Keratinocyte (primary cell): ENCODE results near the gene SKAP1. TPM values are rescaled to one million over a fixed set of nuclear protein-coding genes. Genes with fewer than 3 reads are reported as not detected.

Experiments
- DNase-seq: peaks from one replicate; pipeline ENCODE4 v3.0.0-alpha.2; 2011; ENCODE audit warnings: low read depth, missing footprints, low spot score
- FAIRE-seq: peaks from 2 replicates; lab custom pipeline; 2011; peaks lifted over from hg19 to GRCh38; lab: Jason Lieb, UNC
- H2AFZ ChIP-seq: 2 replicates; pipeline ENCODE4 v1.6.0; 2012; ENCODE audit warnings: low read length, control low read depth, inconsistent platforms; ENCODE audit not compliant: control insufficient read depth
- H3K27ac ChIP-seq: 2 replicates; pipeline ENCODE4 v1.5.1; 2011; ENCODE audit warnings: low read length; ENCODE audit not compliant: control insufficient read depth, insufficient read depth
- H3K27me3 ChIP-seq: 3 replicates; pipeline ENCODE4 v1.6.0; 2011; ENCODE audit warnings: low read length; ENCODE audit not compliant: control insufficient read depth, insufficient read depth; ENCODE audit errors: extremely low read depth
- H3K36me3 ChIP-seq, 2 experiments: 2 replicates in 1 of 2; 3 replicates in 1 of 2; pipeline ENCODE4 v1.5.1; 2011; ENCODE audit warnings: low read length in 2 of 2, mild to moderate bottlenecking in 1 of 2; ENCODE audit not compliant: control insufficient read depth in 2 of 2, insufficient read depth in 2 of 2; ENCODE audit errors: extremely low read depth in 1 of 2
- H3K4me1 ChIP-seq: 3 replicates; pipeline ENCODE4 v1.5.1; 2011; ENCODE audit warnings: low read length; ENCODE audit not compliant: control insufficient read depth, insufficient read depth; ENCODE audit errors: extremely low read depth
- H3K4me2 ChIP-seq: 3 replicates; pipeline ENCODE4 v1.6.0; 2011; ENCODE audit warnings: low read depth, low read length; ENCODE audit not compliant: control insufficient read depth, insufficient read depth; ENCODE audit errors: extremely low read depth
- H3K4me3 ChIP-seq, 3 experiments: fragments of 200-600 bp in 1 of 3; sonication (generic) in 1 of 3; 2 replicates in 2 of 3; 3 replicates in 1 of 3; pipeline ENCODE4 v1.5.1; 2011 to 2016; ENCODE audit warnings: low read length in 3 of 3, mild to moderate bottlenecking in 3 of 3, control low read depth in 2 of 3, inconsistent platforms in 1 of 3, low read depth in 1 of 3, mixed read lengths in 1 of 3, mixed run types in 1 of 3, moderate library complexity in 1 of 3; ENCODE audit not compliant: control insufficient read depth in 2 of 3, insufficient read depth in 2 of 3; ENCODE audit errors: extremely low read depth in 1 of 3
- H3K79me2 ChIP-seq: 2 replicates; pipeline ENCODE4 v1.6.0; 2012; ENCODE audit warnings: low read length; ENCODE audit not compliant: control insufficient read depth, insufficient read depth
- H3K9ac ChIP-seq: 3 replicates; pipeline ENCODE4 v1.6.0; 2011; ENCODE audit warnings: low read length; ENCODE audit not compliant: control insufficient read depth, insufficient read depth; ENCODE audit errors: extremely low read depth
- H3K9me1 ChIP-seq: 3 replicates; pipeline ENCODE4 v1.6.0; 2011; ENCODE audit warnings: low read length; ENCODE audit not compliant: control insufficient read depth, insufficient read depth; ENCODE audit errors: extremely low read depth
- H3K9me3 ChIP-seq: 2 replicates; pipeline ENCODE4 v1.5.1; 2012; ENCODE audit warnings: low read depth, low read length; ENCODE audit not compliant: control insufficient read depth
- H4K20me1 ChIP-seq: 3 replicates; pipeline ENCODE4 v1.6.0; 2011; ENCODE audit warnings: low read length; ENCODE audit not compliant: control insufficient read depth, insufficient read depth; ENCODE audit errors: extremely low read depth
- EZH2 ChIP-seq: IDR thresholded peaks from one replicate; pipeline ENCODE4 v1.6.1; 2012; ENCODE audit warnings: inconsistent platforms, mild to moderate bottlenecking, low read length, moderate library complexity
- dilution Hi-C: fragments of 300-500 bp; cut with MboI; formaldehyde crosslinking; loops from one replicate; pipeline ENCODE4 v1.7.0; 2020; ENCODE audit warnings: low sequenced_read_pairs; ENCODE audit not compliant: extremely low pct_ligation_motif_present
- polyA plus RNA-seq, 5 experiments: library from polyadenylated mRNA; depleted of rRNA in 3 of 5; stranded (reverse) in 3 of 5; stranded (forward) in 1 of 5; unstranded in 1 of 5; fragments of >200 nt; gene quantifications; 1 replicate in 1 of 5; 2 replicates in 3 of 5; 3 replicates in 1 of 5; pipeline versions ENCODE4 v1.2.1 to v1.2.3, GENCODE V29; 2011 to 2012; ENCODE audit warnings: missing spikeins in 2 of 5, low read depth in 1 of 5, low replicate concordance in 1 of 5
- TF ChIP-seq, protein P1 (sequence below), 3 experiments: IDR thresholded peaks in 1 of 3; conservative IDR thresholded peaks in 1 of 3; optimal IDR thresholded peaks in 1 of 3; 2 replicates in 2 of 3; 3 replicates in 1 of 3; pipeline versions ENCODE3 to v1.5.1; 2011; ENCODE audit warnings: low read length in 3 of 3, mild to moderate bottlenecking in 3 of 3, moderate library complexity in 2 of 3, control low read depth in 1 of 3, inconsistent platforms in 1 of 3; ENCODE audit not compliant: insufficient read depth in 2 of 3; ENCODE audit errors: extremely low read depth in 1 of 3

SKAP1 gene
- polyA plus RNA-seq, 1 donor (not counting 4 experiments of a cell fraction or from before 2014, with no cell fraction given): not detected

DNA sequence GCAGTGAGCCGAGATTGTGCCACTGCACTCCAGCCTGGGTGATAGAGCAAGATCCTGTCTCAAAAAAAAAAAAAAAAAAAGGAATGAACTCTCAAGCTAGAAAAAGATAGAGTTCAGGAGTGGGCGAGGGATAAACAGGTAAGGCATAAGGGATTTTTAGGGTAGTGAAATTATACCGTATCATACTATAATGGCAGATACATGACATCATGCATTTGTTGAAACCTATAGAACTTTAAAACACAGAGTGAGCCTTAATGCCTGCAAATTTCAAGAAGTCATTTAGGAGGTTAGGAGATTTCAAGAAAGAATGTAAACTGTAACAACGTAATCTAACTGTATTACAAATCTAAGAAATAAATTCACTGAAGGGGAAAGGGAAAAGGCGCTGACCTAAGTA lies 20.4 kb downstream of the SKAP1 start:
- Histone ChIP-seq H3K4me1 (no peaks in the 10 kb centered on the region), H3K9me1 (no peaks in the 10 kb centered on the region), H3K79me2 (no peaks in the 10 kb centered on the region), H3K4me3 (no peak overlapping the region), H4K20me1 (no peaks in the 10 kb centered on the region), H3K9me3 (no peaks in the 10 kb centered on the region), H3K9ac (no peak overlapping the region), H3K4me2 (no peak overlapping the region), H3K27me3 (peaks cover 16% of the 10 kb centered on the region), H3K27ac (no peak overlapping the region), H2AFZ (no peak overlapping the region), H3K36me3 (no peaks in the 10 kb centered on the region)
- no peak for DNase-seq
- FAIRE-seq: no peak
- dilution Hi-C loops: no loop called here
- no peak for TF ChIP-seq EZH2
- TF ChIP-seq, protein P1, sequence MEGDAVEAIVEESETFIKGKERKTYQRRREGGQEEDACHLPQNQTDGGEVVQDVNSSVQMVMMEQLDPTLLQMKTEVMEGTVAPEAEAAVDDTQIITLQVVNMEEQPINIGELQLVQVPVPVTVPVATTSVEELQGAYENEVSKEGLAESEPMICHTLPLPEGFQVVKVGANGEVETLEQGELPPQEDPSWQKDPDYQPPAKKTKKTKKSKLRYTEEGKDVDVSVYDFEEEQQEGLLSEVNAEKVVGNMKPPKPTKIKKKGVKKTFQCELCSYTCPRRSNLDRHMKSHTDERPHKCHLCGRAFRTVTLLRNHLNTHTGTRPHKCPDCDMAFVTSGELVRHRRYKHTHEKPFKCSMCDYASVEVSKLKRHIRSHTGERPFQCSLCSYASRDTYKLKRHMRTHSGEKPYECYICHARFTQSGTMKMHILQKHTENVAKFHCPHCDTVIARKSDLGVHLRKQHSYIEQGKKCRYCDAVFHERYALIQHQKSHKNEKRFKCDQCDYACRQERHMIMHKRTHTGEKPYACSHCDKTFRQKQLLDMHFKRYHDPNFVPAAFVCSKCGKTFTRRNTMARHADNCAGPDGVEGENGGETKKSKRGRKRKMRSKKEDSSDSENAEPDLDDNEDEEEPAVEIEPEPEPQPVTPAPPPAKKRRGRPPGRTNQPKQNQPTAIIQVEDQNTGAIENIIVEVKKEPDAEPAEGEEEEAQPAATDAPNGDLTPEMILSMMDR (optimal IDR thresholded peaks at IDR 0.05 in 1 of 3, IDR thresholded peaks at IDR 0.05 in 1 of 3, conservative IDR thresholded peaks at IDR 0.05 in 1 of 3; ENCODE audit: extremely low read depth in 1 of 3, insufficient read depth in 2 of 3, low read length in 3 of 3): no peak

DNA sequence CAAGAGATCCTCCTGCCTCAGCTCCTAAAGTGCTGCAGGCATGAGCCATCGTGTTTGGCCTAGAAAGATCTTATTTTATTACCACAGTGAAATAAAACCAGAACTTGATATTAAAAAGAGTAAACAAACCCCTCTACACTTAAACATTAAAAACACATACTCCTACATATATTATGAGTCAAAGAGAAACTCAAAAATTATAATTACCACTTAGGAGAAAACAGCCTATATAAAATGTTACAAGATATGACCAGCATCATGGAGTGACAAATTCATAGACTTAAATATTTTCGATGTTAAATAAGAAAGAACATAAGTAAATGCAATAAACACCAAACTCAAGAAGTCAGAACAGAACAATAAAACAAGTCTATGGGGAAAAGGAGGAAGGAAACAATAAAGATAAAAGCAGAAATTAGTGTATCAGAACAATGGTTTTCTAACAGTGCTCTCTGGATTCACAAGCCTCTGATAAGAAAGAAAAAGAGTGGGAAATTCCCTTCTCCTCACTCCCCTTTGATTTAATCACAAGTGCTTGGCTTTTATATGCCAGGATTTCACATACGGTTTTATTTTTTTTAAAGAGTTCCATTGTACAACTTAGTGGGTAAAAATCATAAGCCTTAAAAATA lies 23.0 kb downstream of the SKAP1 start:
- H3K9ac ChIP-seq: no peak overlapping the region
- H3K4me3 ChIP-seq: no peak overlapping the region
- H3K36me3 ChIP-seq: no peaks in the 10 kb centered on the region
- dilution Hi-C loops: no loop called here
- TF ChIP-seq EZH2: no peak
- TF ChIP-seq, protein P1 (optimal IDR thresholded peaks at IDR 0.05 in 1 of 3, IDR thresholded peaks at IDR 0.05 in 1 of 3, conservative IDR thresholded peaks at IDR 0.05 in 1 of 3; ENCODE audit: extremely low read depth in 1 of 3, insufficient read depth in 2 of 3, low read length in 3 of 3): no peak
- H3K9me3 ChIP-seq: no peaks in the 10 kb centered on the region
- no peak overlapping the region for H3K27ac ChIP-seq
- no peaks in the 10 kb centered on the region for H4K20me1 ChIP-seq
- no peak overlapping the region for H2AFZ ChIP-seq
- FAIRE-seq (no peak), DNase-seq (no peak)
- H3K4me1 ChIP-seq: no peaks in the 10 kb centered on the region
- no peaks in the 10 kb centered on the region for H3K9me1 ChIP-seq
- H3K79me2 ChIP-seq: no peaks in the 10 kb centered on the region
- H3K27me3 ChIP-seq: peaks cover 10% of the 10 kb centered on the region
- no peak overlapping the region for H3K4me2 ChIP-seq
